HPDE6-E6E7 (cell line): ENCODE data around the gene SZT2.
A peak's percentile ranks its signal among the peaks of the same experiment; 100 is the strongest.
"Not testable (repeated sequence)": the region's sequence is repeated elsewhere in the genome, so short reads cannot be mapped to it uniquely, and the experiment has no call there.

Source experiments
- DNase-seq: peaks from one replicate; pipeline ENCODE4 v3.0.0; 2011; ENCODE audit warnings: missing footprints; ENCODE audit errors: extremely low spot score

The SZT2 gene

DNA sequence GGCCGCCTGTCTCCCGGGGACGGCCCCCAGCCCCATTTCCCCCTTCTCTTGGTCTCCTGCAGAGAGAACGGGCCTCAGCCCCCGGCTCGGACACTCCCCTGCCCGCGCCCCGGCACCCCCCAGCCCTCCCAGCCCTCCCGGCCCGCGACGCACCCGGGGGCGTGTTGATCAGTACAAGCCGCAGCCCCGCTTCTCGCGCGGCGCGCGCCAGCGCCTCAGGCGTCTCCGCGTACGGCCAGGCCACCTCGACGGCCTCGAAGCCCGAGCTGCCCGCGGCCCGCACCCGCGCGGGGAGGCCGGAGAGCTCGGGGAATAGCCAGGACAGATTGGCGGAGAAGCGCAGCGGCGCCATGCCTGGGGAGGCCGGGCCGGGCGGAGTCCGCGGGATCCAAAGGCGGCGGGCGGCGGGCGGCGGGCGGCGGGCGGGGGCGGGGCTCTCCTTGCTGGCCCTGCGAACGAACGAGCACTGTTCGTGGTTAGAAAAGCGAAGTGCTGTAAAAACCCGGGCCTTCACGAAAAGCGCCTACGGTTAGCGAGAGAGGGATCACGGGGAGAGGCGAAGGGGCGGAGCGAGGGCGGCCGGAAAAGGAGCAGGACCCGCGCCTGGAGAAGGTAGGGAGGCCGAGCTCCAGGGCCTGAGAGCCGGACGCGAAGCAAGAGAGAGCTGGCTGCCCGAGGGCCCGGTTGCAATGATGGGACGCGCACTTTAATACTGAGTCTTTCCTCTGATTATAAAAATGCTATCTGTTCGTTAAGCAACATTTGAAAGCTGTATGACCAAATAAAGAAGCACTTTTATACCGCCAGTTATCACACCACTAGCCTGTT lies 64.0 kb downstream of the SZT2 start, which contains the start of gene HYI:
Gene HYI, minus strand, starts transcription at position 490 of the 828 bp plus-strand sequence. Its CDS starts 138 bp downstream, at position 352.
- DNase-seq: peak; percentile 69

DNA sequence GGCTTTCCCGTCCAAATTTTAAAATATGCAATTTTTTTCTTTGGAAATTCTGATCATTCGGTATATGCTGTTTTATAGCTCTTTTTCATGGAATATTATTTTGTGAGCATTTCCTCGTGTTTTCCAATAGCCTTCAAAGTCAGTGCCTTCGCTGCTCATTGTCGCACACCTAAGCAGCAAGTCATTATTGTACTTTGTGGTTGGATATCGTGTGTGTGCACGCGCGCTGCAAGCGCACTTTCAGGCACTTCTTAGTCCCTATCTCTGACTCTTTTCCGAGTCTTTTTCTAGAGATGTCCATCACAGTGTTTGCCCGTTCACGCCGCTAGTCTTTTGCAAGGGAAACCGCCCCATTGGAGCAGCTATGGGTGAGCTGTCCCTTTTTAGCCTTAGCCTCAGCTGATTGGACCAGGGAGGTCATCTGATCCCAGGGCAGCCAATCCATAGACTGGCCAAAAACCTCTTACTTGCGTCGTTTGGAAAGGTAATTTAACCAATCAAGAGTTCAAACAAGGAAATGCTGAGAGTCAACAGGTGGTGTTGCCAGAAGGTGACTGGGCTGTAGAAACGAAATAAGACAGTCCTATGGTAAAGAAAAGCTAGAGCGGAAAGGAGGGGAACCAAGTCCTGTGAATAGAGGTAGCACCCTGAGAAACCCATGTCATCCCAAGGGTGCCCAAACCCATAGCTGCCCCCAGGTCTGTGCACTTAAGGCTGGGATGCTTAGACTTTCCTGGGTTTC lies 64.7 kb downstream of the SZT2 start:
- peak; percentile 97 for DNase-seq

DNA sequence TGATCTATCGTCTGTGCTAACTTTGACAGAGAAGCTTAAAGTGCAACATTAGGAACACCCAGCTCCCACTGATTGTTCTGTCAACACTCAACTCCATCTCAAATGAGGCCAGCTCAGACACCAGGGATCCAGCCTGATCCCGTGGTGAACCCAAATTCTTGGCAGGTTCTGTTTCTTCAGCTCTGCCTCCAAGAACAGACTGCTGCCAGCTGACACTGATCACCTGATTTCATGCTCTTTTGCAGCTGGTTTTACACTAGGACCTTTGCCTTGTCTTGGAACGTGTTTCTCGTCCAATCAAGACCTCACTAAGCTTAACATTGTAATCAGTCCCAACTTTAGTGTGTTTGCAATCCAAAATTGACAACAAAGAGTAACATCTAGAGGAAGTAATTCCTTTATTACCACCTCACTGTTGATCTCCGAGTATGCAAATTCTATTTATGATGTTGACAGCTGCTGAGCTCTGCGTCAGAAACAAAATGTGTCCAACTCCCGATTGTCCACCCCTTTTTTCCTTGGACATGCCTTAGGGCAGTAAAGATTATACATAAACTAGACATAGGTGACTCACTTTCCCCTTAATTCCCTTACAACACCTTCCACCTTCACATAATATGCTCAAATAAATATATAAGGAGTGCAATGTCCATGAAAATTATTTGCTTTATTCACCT lies 65.7 kb downstream of the SZT2 start:
- no peak for DNase-seq

DNA sequence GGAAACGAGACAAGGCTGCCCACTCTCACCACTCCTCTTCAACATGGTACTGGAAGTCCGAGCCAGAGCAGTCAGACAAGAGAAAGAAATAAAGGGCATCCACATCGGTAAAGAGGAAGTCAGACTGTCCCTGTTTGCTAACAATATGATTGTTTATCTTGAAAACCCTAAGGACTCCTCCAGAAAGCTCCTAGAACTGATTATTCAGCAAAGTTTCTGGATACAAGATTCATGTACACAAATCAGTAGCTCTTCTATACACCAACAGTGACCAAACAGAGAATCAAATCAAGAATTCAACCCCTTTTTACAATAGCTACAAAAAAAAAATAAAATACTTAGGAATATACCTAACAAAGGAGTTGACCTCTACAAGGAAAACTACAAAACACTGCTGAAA lies 68.7 kb downstream of the SZT2 start:
- DNase-seq: not testable (repeated sequence)

DNA sequence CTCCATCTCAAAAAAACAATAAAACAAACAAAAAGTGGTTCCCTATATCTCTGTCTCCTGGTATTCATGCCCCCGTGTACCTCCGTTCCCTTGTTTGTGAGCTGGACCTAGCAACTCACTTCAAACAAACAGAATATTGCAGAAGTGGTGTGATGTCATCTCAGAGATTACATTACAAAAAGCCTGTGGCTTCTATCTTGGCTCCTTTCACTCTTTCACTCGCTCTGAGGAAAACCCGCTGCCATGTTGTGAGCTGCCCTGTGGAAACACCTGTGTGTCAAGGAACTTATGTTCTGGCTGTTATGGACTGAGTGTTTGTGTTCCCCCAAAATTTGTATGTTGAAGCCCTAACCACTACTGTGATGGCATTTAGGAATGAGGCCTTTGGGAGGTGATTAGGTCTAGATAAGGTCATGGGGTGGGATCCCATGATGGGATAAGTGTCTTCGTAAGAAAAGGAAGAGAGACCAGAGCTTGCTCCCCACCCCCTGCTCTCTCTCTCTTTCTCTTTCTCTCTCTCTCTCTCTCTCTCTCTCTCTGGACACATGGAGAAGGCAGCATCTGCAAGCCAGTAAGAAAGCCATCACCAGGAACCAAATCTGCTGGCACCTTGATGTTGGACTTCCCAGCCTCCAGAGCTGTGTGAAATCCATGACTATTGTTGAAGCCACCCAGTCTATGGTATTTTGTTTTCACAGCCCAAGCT lies 71.4 kb downstream of the SZT2 start:
- DNase-seq: no peak

DNA sequence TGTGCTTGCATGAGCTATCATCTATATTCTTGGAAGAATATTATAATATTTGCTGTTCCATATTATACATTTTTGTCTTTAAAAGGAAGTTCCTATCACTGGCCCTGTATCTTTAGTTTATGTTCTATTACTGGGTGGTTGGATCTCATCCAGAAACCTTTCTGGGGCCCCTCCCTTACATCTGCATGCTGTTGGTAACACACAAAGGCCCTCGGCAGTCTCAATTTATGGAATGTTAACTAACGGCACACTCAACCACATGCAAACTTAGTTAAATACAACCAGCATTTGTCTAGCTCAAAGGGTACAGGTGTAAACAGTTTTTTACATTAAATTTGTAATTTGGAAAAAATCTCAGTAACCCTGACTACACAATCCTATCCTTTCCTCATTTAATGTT lies 73.8 kb downstream of the SZT2 start:
- DNase-seq: no peak

DNA sequence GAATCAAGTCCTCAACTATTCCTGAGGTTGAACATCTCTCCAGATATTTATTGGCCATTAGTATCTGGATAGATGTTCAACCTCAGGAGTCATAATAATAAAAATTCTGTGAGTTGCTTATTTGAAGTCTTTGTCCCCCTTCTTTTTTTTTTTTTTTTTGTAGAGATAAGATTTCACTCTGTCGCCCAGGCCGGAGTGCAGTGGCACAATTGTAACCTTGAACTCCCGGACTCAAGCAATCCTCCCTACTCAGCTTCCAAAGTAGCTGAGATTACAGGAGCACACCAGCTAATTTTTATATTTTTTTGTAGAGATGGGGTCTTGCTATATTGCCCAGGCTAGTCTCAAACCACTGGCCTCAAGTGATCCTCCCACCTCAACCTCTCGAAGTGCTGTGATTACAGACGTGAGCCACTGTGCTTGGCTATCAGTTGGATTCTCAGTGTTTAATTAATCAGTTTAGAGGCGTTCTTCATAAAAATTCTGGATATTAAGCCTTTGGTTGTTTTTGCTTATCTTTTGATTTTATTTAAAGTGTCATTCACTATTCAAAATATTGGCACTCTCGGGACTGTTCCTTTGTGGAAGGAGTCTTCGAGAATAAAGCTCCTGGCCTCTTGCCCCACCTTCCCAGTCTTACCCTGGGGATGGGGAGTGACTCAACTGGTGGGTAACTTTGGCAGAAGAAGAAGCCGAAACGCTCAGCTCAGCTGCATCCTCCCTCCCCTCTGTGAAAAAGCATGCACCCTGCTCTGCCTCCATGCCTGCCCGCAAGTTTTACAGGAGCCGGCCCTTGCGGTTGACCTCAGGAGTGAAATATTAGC lies 75.2 kb downstream of the SZT2 start:
- no peak for DNase-seq

DNA sequence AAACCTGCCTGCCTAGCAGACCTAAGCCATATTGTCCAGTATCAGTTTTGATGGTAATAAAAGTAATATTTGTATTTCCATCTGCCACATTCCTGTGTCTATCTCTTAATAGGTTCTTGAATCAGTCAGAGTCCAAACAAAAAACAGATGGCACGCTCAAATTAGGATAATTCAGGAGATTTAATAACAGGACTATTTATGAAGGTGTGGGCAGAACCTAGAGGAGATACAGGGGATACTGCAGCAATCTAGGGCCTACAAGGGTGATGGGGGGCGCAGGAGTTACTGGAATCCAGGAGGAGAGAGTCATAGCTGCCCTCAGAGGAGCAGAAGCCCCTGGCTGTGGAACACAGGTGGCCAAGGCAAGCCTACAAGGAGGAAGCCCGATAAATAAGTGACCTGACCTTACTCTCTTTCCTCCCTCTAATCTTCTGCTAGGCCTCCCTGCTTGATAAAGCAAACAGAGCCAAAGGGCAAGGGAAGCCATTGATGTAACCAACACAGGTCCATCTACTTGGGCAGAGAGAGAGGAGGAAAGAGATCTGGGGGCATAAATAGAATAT lies 75.9 kb downstream of the SZT2 start:
- DNase-seq: no peak

DNA sequence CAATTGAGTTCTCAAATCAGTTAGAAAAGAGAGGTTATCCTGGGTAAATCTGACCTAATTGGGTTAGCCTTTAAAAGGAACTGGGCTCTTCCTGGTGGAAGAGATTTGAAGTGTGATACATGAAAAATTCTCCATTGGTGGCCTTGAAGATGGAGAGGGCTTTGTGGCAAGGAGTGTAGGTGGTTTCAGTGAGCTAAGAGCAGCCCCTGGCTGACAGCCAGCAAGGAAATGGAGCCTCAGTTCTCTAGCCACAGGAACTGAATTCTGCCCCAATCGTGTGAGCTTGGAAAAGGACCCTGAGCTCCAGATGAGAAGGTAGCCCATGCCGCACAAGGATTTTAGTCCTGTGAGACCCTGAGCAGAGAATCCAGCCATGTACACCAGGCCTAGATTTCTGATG lies 76.7 kb downstream of the SZT2 start:
- no peak for DNase-seq

DNA sequence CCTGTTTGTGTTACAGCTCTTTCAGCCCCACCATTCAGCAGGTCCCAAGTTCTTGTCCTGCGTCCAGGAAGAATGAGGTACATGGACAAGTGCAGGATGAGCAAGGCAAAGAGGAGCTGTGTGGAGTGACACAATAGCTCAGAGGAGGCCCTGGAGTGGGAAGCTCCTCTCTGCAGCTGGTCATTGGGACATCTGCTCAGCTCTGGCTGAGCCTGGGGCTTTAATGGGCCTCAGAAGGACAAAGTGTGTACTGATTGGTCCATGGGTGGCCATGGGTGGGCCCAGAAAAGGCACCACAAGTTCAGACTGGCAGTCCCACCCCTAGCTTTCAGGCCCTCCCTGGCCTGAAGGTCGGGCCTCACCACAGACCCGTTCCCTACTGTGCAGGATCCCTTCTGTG lies 78.7 kb downstream of the SZT2 start:
- DNase-seq: no peak

DNA sequence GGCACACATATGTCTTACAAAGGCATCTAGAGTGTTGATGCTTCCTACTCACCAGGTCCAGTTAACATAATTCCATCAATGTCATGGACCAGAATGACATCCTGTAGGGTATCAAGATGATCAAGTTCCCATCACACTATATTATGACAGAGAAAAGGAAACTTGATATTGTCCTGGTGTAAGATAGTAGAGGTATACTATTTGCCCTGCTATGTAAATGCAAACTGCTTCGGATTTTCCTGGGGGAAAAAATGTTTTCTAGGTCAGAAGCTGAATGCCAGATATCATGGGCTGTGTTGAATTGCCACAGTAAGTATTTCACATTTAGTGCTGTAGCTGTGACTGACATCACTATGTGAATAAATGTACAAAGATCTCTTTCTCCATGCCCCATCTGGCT lies 80.2 kb downstream of the SZT2 start:
- DNase-seq: no peak

DNA sequence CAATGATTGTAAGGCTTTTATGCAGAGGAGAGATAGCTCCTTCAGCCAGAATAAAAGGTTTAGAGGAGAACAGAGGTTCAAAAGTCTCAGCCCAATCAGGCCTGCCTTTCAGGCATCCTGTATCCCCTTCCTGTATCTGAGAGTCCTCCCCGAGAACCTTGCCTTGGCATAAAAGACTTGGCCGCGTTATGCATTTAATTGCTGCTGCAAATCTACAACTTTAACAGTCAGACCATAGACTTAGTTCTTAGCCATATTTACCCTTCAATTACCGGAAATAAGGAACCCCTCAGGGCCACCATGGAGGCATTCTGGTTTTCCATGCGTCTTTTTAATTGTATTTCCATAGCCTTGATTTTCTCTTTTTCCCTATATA lies 82.4 kb downstream of the SZT2 start:
- DNase-seq: no peak

DNA sequence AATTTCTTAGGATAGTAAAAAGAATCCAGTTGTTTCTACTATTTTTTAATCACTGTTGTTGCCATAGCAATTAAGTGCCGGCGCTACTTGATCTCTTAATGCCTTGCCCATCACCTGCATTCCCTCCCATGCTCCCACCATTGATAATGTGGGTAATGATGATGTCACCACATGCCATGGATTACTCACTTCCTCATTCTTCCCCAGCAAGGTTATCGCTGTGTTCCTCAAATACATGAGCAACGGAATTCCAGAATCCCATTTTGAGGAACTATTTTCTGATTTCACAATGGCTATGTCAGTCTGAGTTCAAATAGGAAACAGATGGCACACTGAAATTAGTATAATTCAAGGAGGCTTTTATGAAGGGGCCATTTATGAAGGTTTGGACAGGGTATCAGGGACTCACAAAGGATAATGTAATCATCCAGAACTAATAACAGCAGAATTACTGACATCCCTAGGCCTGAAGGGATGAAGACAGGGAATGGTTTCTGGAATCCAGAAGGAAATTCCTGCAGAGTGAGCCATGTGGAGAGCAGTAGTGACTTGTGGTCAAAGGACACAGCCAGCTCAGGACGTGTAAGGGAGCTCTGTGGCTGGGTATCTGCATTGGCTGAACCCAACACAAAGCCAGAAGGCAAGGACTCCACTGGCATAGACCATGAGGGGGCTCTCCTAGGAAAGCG lies 82.9 kb downstream of the SZT2 start:
- DNase-seq: peak; percentile 36

DNA sequence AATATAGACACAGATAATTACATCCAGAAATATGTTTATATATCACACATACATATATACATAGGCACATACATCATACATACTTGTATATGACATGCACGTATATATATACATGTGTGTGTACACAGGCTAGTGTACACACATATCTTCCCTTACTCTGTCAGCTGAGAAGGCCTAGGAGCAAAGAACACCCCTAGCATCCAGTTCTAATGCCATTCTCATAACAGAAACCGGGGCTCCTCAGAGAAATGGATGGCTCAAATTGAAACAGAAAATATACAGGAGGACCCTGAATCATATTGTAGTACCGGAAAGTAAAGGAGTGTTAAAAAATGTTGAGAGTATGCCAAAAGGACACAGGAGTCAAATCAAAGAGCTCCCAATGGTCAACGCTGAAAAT lies 83.8 kb downstream of the SZT2 start:
- DNase-seq: no peak

DNA sequence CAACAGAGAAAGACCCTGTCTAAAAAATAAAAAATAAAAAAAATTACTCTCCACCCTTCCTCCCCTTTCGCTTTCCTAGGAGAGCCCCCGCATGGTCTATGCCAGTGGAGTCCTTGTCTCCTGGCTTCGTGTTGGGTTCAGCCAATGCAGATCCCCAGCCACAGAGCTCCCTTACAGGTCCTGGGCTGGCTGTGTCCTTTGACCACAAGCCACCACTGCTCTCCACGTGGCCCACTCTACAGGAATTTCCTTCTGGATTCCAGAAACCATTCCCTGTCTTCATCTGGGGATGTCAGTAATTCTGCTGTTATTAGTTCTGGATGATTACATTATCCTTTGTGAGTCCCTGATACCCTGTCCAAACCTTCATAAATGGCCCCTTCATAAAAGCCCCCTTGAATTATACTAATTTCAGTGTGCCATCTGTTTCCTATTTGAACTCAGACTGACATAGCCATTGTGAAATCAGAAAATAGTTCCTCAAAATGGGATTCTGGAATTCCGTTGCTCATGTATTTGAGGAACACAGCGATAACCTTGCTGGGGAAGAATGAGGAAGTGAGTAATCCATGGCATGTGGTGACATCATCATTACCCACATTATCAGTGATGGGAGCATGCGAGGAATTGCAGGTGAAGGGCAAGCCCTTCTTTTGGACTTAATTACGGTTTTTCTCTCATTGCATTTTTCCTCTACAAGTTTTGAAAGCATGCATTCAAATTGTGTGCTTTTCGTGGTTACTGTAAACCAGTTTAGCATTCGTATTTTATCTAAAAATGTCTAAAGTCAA lies 86.1 kb downstream of the SZT2 start:
- DNase-seq: not testable (repeated sequence)

DNA sequence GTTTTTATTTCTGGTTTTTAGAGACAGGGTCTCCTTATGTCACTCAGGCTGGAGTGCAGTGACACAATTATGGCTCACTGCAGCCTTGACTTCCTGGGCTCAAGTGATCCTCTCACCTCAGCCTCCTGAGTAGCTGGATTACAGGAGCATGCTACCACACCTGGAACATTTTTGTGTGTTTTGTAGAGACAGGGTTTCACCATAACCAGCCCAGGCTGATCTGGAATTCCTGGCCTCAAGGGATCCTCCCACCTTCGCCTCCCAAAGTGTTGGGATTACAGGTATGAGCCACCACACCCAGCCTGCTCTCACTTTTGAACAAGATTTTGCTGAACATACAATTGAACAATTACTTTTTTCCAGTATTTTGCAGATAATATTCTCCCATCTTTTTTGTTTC lies 88.0 kb downstream of the SZT2 start:
- no peak for DNase-seq

DNA sequence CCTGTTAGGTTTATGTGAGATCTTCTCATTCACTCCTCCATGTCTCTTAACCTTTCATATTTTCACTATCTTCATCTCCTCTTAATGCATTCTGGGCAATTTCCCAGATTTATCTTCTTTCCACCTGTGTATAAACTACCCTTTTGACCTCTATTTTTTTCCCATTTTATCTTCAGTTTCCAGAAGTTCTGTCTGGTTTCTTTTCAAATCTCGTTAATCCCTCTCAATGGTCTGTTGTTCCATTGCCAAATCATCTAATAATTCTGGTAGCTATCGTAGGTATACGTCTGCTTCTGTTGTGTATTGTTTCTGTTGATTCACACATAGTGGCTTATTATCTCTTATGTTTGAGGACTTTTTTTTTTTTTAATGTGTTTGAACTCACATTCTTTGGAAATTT lies 89.7 kb downstream of the SZT2 start:
- DNase-seq: no peak

DNA sequence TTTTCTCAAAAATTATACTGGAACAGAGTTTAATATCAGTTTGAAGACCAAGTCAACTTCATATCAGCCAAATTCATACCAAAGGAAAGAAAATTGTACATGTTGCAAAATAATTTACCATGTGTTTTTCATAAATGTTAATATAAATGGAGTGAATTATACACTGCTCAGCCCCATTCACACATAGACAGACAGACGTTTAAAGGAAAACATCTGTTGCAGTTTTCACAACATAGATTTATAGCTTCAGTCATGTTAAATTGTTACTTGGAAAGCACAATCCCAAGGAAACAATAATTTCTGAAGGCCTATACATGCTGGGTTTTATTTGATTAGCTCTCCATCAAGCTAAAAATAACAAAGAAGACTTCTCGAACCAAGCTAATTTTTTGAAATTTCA lies 91.8 kb downstream of the SZT2 start:
- DNase-seq: no peak

DNA sequence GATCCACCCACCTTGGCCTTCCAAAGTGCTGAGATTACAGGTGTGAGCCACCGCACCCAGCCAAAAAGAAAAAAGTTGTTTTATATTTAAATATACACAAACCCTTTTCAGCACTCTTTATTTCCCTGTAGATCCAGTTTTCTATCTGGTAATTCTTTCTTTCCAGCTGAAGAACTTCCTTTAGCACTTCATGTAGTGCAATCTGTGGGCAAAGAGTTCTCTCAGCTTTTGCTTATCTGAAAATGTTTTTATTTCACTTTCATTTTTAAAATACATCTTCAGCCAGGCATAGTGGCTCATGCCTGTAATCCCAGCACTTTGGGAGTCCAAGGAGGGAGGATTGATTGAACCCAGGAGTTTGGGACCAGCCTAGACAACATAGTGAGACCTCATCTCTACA lies 92.5 kb downstream of the SZT2 start:
- no peak for DNase-seq
